Tibial artery (tissue), 4 donors: Measurements from ENCODE around the gene SBNO2.

Experiments
- DNase-seq, 2 donors: peaks; one replicate each; pipeline ENCODE4 v3.0.0-alpha.2; 2019
- H3K27ac ChIP-seq, 2 donors: fragments of 200-600 bp; sonication (generic) in 1 of 2; 1 replicate in 1 of 2; 2 replicates in 1 of 2; pipeline ENCODE4 v1.5.1; 2018 to 2019; ENCODE audit warnings: mild to moderate bottlenecking in 1 of 2
- H3K27me3 ChIP-seq, 2 donors: fragments of 200-600 bp; sonication (generic) in 1 of 2; one replicate each; pipeline versions ENCODE4 v1.5.1 to v1.6.0; 2016 to 2019
- H3K36me3 ChIP-seq, 3 donors: fragments of 200-600 bp; sonication (generic) in 2 of 3; one replicate each; pipeline ENCODE4 v1.5.1; 2016 to 2019; ENCODE audit warnings: mild to moderate bottlenecking in 2 of 3
- H3K4me1 ChIP-seq, 4 donors: fragments of 200-600 bp; sonication (generic) in 2 of 4; 1 replicate in 3 of 4; 2 replicates in 1 of 4; pipeline ENCODE4 v1.5.1; 2016 to 2019
- H3K4me3 ChIP-seq, 2 donors: fragments of 200-600 bp; sonication (generic) in 1 of 2; 1 replicate in 1 of 2; 2 replicates in 1 of 2; pipeline ENCODE4 v1.5.1; 2018 to 2019; ENCODE audit warnings: mild to moderate bottlenecking in 2 of 2
- H3K9me3 ChIP-seq, 3 donors: fragments of 200-600 bp; sonication (generic) in 1 of 3; one replicate each; pipeline ENCODE4 v1.5.1; 2016 to 2019
- intact Hi-C: fragments of 100-400 bp; cut with DNase I; formaldehyde crosslinking; loops from one replicate; pipeline ENCODE4 v1.15.0; 2023; ENCODE audit warnings: low total_unique reads
- TF ChIP-seq, protein P1 (sequence below), 2 experiments: fragments of 200-600 bp in 1 of 2; fragments of 450-650 bp in 1 of 2; IDR thresholded peaks; one replicate each; pipeline ENCODE4 v1.5.1; 2017 to 2019; ENCODE audit warnings: antibody characterized with exemption in 2 of 2, mild to moderate bottlenecking in 1 of 2, moderate library complexity in 1 of 2

The SBNO2 gene

DNA sequence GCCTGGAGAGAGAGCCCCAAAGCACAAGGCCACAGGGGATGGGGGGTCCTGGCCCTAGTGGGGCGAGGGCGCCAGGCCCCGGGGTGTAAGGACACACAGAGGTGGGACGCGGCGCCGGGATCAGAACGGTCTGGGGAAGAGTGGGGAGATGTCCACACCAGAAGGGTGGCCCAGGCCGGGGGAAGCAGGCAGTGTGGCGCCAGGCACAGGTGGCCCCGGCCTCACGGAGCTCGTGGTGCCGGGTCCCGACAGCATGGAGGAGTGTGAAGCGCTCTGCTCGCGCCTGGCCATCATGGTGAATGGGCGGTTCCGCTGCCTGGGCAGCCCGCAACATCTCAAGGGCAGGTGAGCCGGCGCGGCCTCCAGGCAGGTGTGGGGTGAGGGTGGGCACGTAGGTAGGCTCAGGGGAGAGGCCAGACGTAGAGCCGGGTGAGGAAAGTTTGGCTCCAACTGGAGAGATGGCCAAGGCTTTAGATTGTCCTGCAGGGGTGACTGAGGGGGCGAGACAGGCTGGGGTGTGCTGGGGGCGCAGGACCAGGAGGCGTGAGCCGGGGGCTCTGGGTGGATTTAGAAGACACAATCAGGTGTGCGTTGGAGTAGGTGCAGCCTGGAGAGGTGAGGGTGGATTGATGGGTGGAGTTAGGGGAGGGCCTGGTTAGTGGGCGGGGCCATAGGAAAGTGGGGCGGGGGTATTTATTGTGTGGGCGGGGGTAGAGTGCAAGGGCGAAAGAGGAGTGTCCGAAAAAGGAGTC lies 110.0 kb downstream of the SBNO2 start:
- no peak overlapping the region for H3K27ac ChIP-seq
- peaks cover 0 to 39% of the 10 kb centered on the region in 2 donors for H3K27me3 ChIP-seq
- no peak for DNase-seq
- H3K4me1 ChIP-seq, result peaks cover 3 to 42% (median 32%) of the 10 kb centered on the region in 4 donors
- TF ChIP-seq, protein P1, sequence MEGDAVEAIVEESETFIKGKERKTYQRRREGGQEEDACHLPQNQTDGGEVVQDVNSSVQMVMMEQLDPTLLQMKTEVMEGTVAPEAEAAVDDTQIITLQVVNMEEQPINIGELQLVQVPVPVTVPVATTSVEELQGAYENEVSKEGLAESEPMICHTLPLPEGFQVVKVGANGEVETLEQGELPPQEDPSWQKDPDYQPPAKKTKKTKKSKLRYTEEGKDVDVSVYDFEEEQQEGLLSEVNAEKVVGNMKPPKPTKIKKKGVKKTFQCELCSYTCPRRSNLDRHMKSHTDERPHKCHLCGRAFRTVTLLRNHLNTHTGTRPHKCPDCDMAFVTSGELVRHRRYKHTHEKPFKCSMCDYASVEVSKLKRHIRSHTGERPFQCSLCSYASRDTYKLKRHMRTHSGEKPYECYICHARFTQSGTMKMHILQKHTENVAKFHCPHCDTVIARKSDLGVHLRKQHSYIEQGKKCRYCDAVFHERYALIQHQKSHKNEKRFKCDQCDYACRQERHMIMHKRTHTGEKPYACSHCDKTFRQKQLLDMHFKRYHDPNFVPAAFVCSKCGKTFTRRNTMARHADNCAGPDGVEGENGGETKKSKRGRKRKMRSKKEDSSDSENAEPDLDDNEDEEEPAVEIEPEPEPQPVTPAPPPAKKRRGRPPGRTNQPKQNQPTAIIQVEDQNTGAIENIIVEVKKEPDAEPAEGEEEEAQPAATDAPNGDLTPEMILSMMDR (IDR thresholded peaks at IDR 0.05), result no peak
- H3K36me3 ChIP-seq, result peaks cover 0 to 4% (median 0%) of the 10 kb centered on the region in 3 donors
- H3K9me3 ChIP-seq, result peaks cover 0 to 9% (median 6%) of the 10 kb centered on the region in 3 donors
- H3K4me3 ChIP-seq, result no peak overlapping the region
- intact Hi-C loops, result no loop called here

GRCh38 chr19:1063030-1063908 lies 110.8 kb downstream of the SBNO2 start:
- Histone ChIP-seq H3K4me3 (no peak overlapping the region), H3K4me1 (peaks cover 0 to 35% (median 30%) of the 10 kb centered on the region in 4 donors), H3K27ac (no peak overlapping the region), H3K36me3 (peaks cover 0 to 9% (median 4%) of the 10 kb centered on the region in 3 donors), H3K9me3 (peaks cover 0 to 17% (median 14%) of the 10 kb centered on the region in 3 donors), H3K27me3 (peaks cover 0 to 31% of the 10 kb centered on the region in 2 donors)
- DNase-seq, result no peak
- TF ChIP-seq, protein P1 (IDR thresholded peaks at IDR 0.05), result no peak
- intact Hi-C loops, result no loop called here

DNA sequence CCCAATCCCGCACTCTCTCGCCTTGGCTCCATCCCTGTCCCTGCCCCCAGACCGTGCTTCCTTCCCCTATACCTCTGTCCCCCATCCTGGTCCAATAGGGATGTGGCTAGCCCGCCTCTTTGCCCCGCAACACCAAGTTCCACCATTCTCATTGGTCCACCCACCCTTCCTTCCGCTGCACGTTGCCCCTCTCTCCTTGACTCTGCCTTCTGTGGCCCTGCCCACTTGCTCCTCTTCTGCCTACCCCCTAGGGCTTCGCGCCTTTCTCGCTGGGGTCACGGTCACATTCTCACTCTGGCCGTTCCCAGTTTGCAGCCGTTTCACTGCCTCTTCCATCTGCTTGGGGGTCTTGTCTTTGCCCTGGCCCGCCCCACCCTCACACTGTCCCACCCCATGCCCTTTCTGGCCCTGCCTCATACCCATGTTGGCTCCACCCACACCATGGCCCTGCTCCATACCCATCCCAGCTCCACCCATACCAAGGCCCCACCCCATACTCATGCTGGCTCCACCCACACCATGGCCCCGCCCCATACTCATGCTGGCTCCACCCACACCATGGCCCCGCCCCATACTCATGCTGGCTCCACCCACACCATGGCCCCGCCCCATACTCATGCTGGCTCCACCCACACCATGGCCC lies 111.6 kb downstream of the SBNO2 start:
- TF ChIP-seq, protein P1 (IDR thresholded peaks at IDR 0.05), result no peak
- DNase-seq, result no peak
- Histone ChIP-seq H3K27me3 (peaks cover 0 to 23% of the 10 kb centered on the region in 2 donors), H3K27ac (no peak overlapping the region), H3K4me1 (peaks cover 0 to 34% (median 29%) of the 10 kb centered on the region in 4 donors), H3K9me3 (peaks cover 4 to 24% (median 22%) of the 10 kb centered on the region in 3 donors), H3K4me3 (no peak overlapping the region), H3K36me3 (peaks cover 4 to 9% (median 6%) of the 10 kb centered on the region in 3 donors)
- intact Hi-C loops, result no loop called here

GRCh38 chr19:1061987-1062386 lies 112.1 kb downstream of the SBNO2 start:
- H3K4me1 ChIP-seq, result peaks cover 0 to 29% (median 23%) of the 10 kb centered on the region in 4 donors
- no peak overlapping the region for H3K4me3 ChIP-seq
- TF ChIP-seq, protein P1 (IDR thresholded peaks at IDR 0.05), result no peak
- H3K27me3 ChIP-seq, result peaks cover 0 to 18% of the 10 kb centered on the region in 2 donors
- peaks cover 6 to 12% (median 8%) of the 10 kb centered on the region in 3 donors for H3K36me3 ChIP-seq
- H3K9me3 ChIP-seq, result peaks cover 4 to 30% (median 27%) of the 10 kb centered on the region in 3 donors
- H3K27ac ChIP-seq, result no peak overlapping the region
- intact Hi-C loops, result no loop called here
- no peak for DNase-seq

GRCh38 chr19:1060689-1061088 lies 113.4 kb downstream of the SBNO2 start:
- Histone ChIP-seq H3K27ac (no peak overlapping the region), H3K27me3 (peaks cover 0 to 5% of the 10 kb centered on the region in 2 donors), H3K4me1 (peaks cover 0 to 16% (median 13%) of the 10 kb centered on the region in 4 donors), H3K36me3 (peaks cover 9 to 25% (median 14%) of the 10 kb centered on the region in 3 donors), H3K4me3 (no peak overlapping the region), H3K9me3 (peaks cover 4 to 43% (median 40%) of the 10 kb centered on the region in 3 donors)
- TF ChIP-seq, protein P1 (IDR thresholded peaks at IDR 0.05), result no peak
- DNase-seq, result no peak
- intact Hi-C loops, result no loop called here
